HepG2 (cell line): ENCODE measurements around the gene NOL12. TPM values are rescaled to one million over a fixed set of nuclear protein-coding genes. Genes with fewer than 3 reads are reported as not detected.

Experiments used
- HMG20A ChIP-seq: IDR thresholded peaks from 2 replicates; pipeline ENCODE4 v1.6.1; 2016; ENCODE audit warnings: borderline replicate concordance
- KAT8 ChIP-seq: IDR thresholded peaks from 2 replicates; pipeline ENCODE4 v1.6.1; 2016; ENCODE audit warnings: missing genetic modification reagents, missing compliant biosample characterization
- KDM1A ChIP-seq: IDR thresholded peaks from 2 replicates; pipeline ENCODE4 v1.6.1; 2016; ENCODE audit warnings: missing compliant biosample characterization
- MAX ChIP-seq: IDR thresholded peaks from 2 replicates; pipeline ENCODE4 v1.6.1; 2012; ENCODE audit warnings: inconsistent platforms
- NFYB ChIP-seq: sonication (generic); formaldehyde crosslinking; IDR thresholded peaks from 2 replicates; pipeline ENCODE4 v1.4.0; 2020; ENCODE audit warnings: missing genetic modification reagents
- NR2F6 ChIP-seq, 2 experiments: IDR thresholded peaks; 2 replicates each; pipeline ENCODE4 v1.6.1; 2016; ENCODE audit warnings: antibody characterized with exemption in 1 of 2, mild to moderate bottlenecking in 1 of 2
- PHF20 ChIP-seq: sonication (generic); formaldehyde crosslinking; IDR thresholded peaks from 2 replicates; pipeline ENCODE4 v1.5.0; 2020; ENCODE audit warnings: mild to moderate bottlenecking, missing genetic modification reagents
- SAP130 ChIP-seq: IDR thresholded peaks from 2 replicates; pipeline ENCODE4 v1.6.1; 2016; ENCODE audit warnings: low read depth
- SP2 ChIP-seq: sonication (generic); formaldehyde crosslinking; IDR thresholded peaks from 2 replicates; pipeline ENCODE4 v1.5.1; 2020; ENCODE audit warnings: mild to moderate bottlenecking, missing genetic modification reagents
- TAF1 ChIP-seq: sonication (generic); formaldehyde crosslinking; IDR thresholded peaks from 2 replicates; pipeline ENCODE4 v1.4.0; 2020; ENCODE audit warnings: missing genetic modification reagents
- THAP7 ChIP-seq: sonication (generic); formaldehyde crosslinking; IDR thresholded peaks from 2 replicates; pipeline ENCODE4 v1.8.1; 2023; ENCODE audit warnings: mild to moderate bottlenecking, missing genetic modification reagents
- ZBTB20 ChIP-seq: sonication (generic); formaldehyde crosslinking; IDR thresholded peaks from 2 replicates; pipeline ENCODE4 v1.8.1; 2023; ENCODE audit warnings: missing genetic modification reagents, low read depth, mild to moderate bottlenecking, borderline replicate concordance
- ZFP36L1 ChIP-seq: sonication (generic); formaldehyde crosslinking; IDR thresholded peaks from 2 replicates; pipeline ENCODE4 v1.8.0; 2022; ENCODE audit warnings: mild to moderate bottlenecking, missing genetic modification reagents, moderate library complexity
- ZNF225 ChIP-seq: sonication (generic); formaldehyde crosslinking; IDR thresholded peaks from 2 replicates; pipeline ENCODE4 v1.4.0; 2020; ENCODE audit warnings: mild to moderate bottlenecking, missing genetic modification reagents
- ZNF234 ChIP-seq: sonication (generic); formaldehyde crosslinking; conservative IDR thresholded peaks from 2 replicates; pipeline ENCODE4 v1.5.1; 2020; ENCODE audit warnings: mild to moderate bottlenecking, missing genetic modification reagents
- ZNF350 ChIP-seq: sonication (generic); formaldehyde crosslinking; IDR thresholded peaks from 2 replicates; pipeline ENCODE4 v1.4.0; 2020; ENCODE audit warnings: mild to moderate bottlenecking, low read depth, missing genetic modification reagents, borderline replicate concordance
- ZNF710 ChIP-seq: sonication (generic); formaldehyde crosslinking; IDR thresholded peaks from 2 replicates; pipeline ENCODE4 v1.5.0; 2020; ENCODE audit warnings: mild to moderate bottlenecking, missing genetic modification reagents, borderline replicate concordance
- ZNF781 ChIP-seq: sonication (generic); formaldehyde crosslinking; IDR thresholded peaks from 2 replicates; pipeline ENCODE4 v1.5.1; 2020; ENCODE audit warnings: borderline replicate concordance, mild to moderate bottlenecking, missing genetic modification reagents; ENCODE audit errors: not compliant biosample characterization
- ZSCAN21 ChIP-seq: sonication (generic); formaldehyde crosslinking; IDR thresholded peaks from 2 replicates; pipeline ENCODE4 v1.8.0; 2022; ENCODE audit warnings: mild to moderate bottlenecking, missing genetic modification reagents, moderate library complexity, borderline replicate concordance
- polyA plus RNA-seq, 8 experiments: library from polyadenylated mRNA; depleted of rRNA in 3 of 8; stranded (reverse) in 7 of 8; unstranded in 1 of 8; fragments of >200 nt; fragmentation: Illumina TruSeq in 4 of 8; extraction: Trizol in 4 of 8; gene quantifications; 2 replicates each; pipeline versions ENCODE4 v1.2.1 to v1.2.3, GENCODE V29; 2011 to 2016; ENCODE audit warnings: low read depth in 4 of 8, missing spikeins in 1 of 8, mixed read lengths in 1 of 8; ENCODE audit not compliant: insufficient read depth in 1 of 8
- total RNA-seq, 5 experiments: library from RNA; depleted of rRNA; stranded (reverse); fragments of >200 nt; fragmentation: Illumina TruSeq; extraction: Trizol; gene quantifications; 2 replicates each; pipeline ENCODE4 v1.2.3, GENCODE V29; 2016; ENCODE audit warnings: low read depth in 1 of 5
- TF ChIP-seq, protein P1 (sequence below): sonication (generic); formaldehyde crosslinking; IDR thresholded peaks from 2 replicates; pipeline ENCODE4 v1.4.0; 2020; ENCODE audit warnings: missing genetic modification reagents, mild to moderate bottlenecking, borderline replicate concordance
- TF ChIP-seq, protein P2 (sequence below): sonication (generic); formaldehyde crosslinking; IDR thresholded peaks from 2 replicates; pipeline ENCODE4 v1.4.0; 2020; ENCODE audit warnings: missing genetic modification reagents

NOL12 gene
- total and polyA plus RNA-seq, 2 of the 13 experiments (the other 11 are each of a cell fraction or from before 2014, with no cell fraction given): 14.3 to 31.4 TPM

GRCh38 chr22:37686002-37686982, at the start of gene NOL12 (continued):
- TF ChIP-seq NFYB (CRISPR knock-in tag) (peak; percentile 10; the same call in 1 of the 2 replicates), ZBTB20 (CRISPR knock-in tag) (peak; percentile 80; the same call in 1 of the 2 replicates), TAF1 (CRISPR knock-in tag) (peak; percentile 85), PHF20 (CRISPR knock-in tag) (peak; percentile 97), ZFP36L1 (CRISPR knock-in tag) (no peak), ZNF234 (CRISPR knock-in tag) (no peak), ZNF350 (CRISPR knock-in tag) (peak; percentile 93), SP2 (CRISPR knock-in tag) (peak; percentile 72; the same call in 1 of the 2 replicates), THAP7 (peak; percentile 41; the same call in 1 of the 2 replicates), SAP130 (CRISPR knock-in tag) (peak; percentile 94), ZNF710 (CRISPR knock-in tag) (0 out of 2 replicates have a peak, but pooled peaks have one; percentile 19), HMG20A (CRISPR knock-in tag) (0 out of 2 replicates have a peak, but pooled peaks have one; percentile 44), ZNF225 (CRISPR knock-in tag) (peak; percentile 9; the same call in 1 of the 2 replicates), NR2F6 (IDR thresholded peaks at IDR 0.05) (no peak), NR2F6 (CRISPR knock-in tag; IDR thresholded peaks at IDR 0.05) (peak; percentile 31; the same call in 1 of the 2 replicates), MAX (peak; percentile 89), ZNF781 (CRISPR knock-in tag) (peak; percentile 73), ZSCAN21 (CRISPR knock-in tag) (peak; percentile 87; the same call in 1 of the 2 replicates), KDM1A (CRISPR knock-in tag) (0 out of 2 replicates have a peak, but pooled peaks have one; percentile 10), KAT8 (CRISPR knock-in tag) (peak; percentile 99)
- TF ChIP-seq, protein P1, sequence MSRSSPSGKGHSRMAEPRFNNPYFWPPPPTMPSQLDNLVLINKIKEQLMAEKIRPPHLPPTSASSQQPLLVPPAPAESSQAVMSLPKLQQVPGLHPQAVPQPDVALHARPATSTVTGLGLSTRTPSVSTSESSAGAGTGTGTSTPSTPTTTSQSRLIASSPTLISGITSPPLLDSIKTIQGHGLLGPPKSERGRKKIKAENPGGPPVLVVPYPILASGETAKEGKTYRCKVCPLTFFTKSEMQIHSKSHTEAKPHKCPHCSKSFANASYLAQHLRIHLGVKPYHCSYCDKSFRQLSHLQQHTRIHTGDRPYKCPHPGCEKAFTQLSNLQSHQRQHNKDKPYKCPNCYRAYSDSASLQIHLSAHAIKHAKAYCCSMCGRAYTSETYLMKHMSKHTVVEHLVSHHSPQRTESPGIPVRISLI (CRISPR knock-in tag): peak; percentile 63; the same call in 1 of the 2 replicates
- TF ChIP-seq, protein P2, sequence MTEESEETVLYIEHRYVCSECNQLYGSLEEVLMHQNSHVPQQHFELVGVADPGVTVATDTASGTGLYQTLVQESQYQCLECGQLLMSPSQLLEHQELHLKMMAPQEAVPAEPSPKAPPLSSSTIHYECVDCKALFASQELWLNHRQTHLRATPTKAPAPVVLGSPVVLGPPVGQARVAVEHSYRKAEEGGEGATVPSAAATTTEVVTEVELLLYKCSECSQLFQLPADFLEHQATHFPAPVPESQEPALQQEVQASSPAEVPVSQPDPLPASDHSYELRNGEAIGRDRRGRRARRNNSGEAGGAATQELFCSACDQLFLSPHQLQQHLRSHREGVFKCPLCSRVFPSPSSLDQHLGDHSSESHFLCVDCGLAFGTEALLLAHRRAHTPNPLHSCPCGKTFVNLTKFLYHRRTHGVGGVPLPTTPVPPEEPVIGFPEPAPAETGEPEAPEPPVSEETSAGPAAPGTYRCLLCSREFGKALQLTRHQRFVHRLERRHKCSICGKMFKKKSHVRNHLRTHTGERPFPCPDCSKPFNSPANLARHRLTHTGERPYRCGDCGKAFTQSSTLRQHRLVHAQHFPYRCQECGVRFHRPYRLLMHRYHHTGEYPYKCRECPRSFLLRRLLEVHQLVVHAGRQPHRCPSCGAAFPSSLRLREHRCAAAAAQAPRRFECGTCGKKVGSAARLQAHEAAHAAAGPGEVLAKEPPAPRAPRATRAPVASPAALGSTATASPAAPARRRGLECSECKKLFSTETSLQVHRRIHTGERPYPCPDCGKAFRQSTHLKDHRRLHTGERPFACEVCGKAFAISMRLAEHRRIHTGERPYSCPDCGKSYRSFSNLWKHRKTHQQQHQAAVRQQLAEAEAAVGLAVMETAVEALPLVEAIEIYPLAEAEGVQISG (CRISPR knock-in tag): peak; percentile 96
